Measurements from ENCODE around the gene NT5DC2. TPM values are rescaled to one million over a fixed set of nuclear protein-coding genes. Genes with fewer than 3 reads are reported as not detected.

Gene NT5DC2
- total RNA-seq, 1 experiment from 2014 or later: 215 TPM

DNA sequence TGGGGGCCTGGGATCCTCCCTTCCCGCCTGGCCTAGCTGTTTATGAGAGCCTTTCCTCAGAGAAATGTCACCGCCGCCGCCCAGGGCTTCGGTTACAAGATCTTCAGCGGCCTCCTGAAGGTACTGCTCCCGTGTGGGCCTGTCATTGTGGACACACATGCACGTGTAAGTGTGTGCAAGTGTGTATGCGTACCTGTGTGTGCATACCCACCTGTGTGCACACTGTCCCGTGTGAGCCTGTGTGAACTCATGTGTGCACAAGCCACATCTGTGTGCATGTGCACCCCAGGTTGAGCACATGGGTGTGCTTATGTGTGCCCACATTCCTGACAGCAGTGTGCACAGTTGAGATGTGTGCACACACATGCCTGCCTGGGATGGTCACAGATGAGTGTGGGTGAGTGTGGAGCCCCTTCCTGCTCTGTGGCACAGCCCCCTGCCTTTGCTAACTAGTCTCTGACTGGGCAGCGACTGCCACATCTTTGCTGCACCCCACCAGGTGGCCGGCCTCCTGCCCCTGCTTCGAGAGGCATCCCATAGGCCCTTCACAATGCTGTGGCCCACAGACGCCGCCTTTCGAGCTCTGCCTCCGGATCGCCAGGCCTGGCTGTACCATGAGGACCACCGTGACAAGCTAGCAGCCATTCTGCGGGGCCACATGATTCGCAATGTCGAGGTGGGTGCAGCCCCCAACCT lies 14.1 kb downstream of the NT5DC2 start:
- POLR2A ChIA-PET (ENCODE audit: unreplicated experiment): interaction anchor here (0.5 kb wide), 1 partner anchor 71 kb away, joined by 9 read pairs; no protein-coding TSS in a partner anchor
- Histone ChIP-seq H3K9me3 (ENCODE audit: insufficient read depth, low read depth) (no peaks in the 10 kb centered on the region), H3K4me2 (no peak overlapping the region), H3K9me2 (ENCODE audit: insufficient read depth) (no peaks in the 10 kb centered on the region), H2AFZ (no peak overlapping the region), H3F3A (ENCODE audit: insufficient read depth, low read depth) (no peaks in the 10 kb centered on the region), H3K36me3 (ENCODE audit: low read depth) (no peaks in the 10 kb centered on the region), H3K27ac (no peak overlapping the region), H4K20me1 (ENCODE audit: insufficient read depth) (no peaks in the 10 kb centered on the region), H3K4me3 (no peak overlapping the region), H3K79me2 (ENCODE audit: low read depth) (no peaks in the 10 kb centered on the region), H3K27me3 (ENCODE audit: insufficient read depth, low read depth) (no peaks in the 10 kb centered on the region), H3K4me1 (replicated peaks; ENCODE audit: insufficient read depth) (no peaks in the 10 kb centered on the region)
- CTCF ChIA-PET: no interaction called here
- intact Hi-C loops (cut with micrococcal nuclease; ENCODE audit: unreplicated experiment): no loop called here
- TF ChIP-seq EZH2 (IDR thresholded peaks at IDR 0.05; ENCODE audit: low read depth): no peak
- TF ChIP-seq, protein P1, sequence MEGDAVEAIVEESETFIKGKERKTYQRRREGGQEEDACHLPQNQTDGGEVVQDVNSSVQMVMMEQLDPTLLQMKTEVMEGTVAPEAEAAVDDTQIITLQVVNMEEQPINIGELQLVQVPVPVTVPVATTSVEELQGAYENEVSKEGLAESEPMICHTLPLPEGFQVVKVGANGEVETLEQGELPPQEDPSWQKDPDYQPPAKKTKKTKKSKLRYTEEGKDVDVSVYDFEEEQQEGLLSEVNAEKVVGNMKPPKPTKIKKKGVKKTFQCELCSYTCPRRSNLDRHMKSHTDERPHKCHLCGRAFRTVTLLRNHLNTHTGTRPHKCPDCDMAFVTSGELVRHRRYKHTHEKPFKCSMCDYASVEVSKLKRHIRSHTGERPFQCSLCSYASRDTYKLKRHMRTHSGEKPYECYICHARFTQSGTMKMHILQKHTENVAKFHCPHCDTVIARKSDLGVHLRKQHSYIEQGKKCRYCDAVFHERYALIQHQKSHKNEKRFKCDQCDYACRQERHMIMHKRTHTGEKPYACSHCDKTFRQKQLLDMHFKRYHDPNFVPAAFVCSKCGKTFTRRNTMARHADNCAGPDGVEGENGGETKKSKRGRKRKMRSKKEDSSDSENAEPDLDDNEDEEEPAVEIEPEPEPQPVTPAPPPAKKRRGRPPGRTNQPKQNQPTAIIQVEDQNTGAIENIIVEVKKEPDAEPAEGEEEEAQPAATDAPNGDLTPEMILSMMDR (conservative IDR thresholded peaks at IDR 0.05): no peak
- DNase-seq: no peak
- BruUV-seq (replicated peaks): no TSS peak

DNA sequence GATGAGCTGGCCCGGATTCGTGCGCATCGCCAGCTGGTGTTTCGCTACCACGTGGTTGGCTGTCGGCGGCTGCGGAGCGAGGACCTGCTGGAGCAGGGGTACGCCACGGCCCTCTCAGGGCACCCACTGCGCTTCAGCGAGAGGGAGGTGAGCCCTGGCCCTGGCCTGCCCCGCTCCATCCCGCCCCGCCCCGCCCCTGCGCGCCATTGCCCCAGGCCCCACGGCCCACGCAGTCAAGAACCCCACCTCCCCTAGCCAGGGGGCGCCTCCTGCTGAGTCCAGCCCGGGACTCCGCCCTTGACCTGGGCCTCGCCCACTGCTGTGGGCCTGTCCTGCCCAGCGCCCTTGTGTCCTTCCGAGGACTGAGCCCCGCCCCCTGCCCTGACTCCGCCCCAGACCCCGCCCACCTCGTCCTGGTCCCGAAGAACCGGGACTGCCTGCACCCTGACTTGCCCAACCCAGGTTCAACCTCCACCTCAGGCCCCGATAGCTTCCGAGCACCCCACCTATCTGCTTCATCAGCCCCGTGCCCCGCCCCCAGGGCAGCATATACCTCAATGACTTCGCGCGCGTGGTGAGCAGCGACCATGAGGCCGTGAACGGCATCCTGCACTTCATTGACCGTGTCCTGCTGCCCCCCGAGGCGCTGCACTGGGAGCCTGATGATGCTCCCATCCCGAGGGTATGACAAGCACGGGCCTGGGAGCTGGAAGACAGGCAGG lies 14.8 kb downstream of the NT5DC2 start:
- H3K4me3 ChIP-seq: no peak overlapping the region
- H2AFZ ChIP-seq: no peak overlapping the region
- H3K9me3 ChIP-seq (ENCODE audit: insufficient read depth, low read depth): no peaks in the 10 kb centered on the region
- no peak overlapping the region for H3K27ac ChIP-seq
- no peaks in the 10 kb centered on the region for H3F3A ChIP-seq (ENCODE audit: insufficient read depth, low read depth)
- BruUV-seq (replicated peaks): no TSS peak
- no peaks in the 10 kb centered on the region for H3K79me2 ChIP-seq (ENCODE audit: low read depth)
- TF ChIP-seq, protein P1 (conservative IDR thresholded peaks at IDR 0.05): no peak
- TF ChIP-seq EZH2 (IDR thresholded peaks at IDR 0.05; ENCODE audit: low read depth): no peak
- H3K4me1 ChIP-seq (replicated peaks; ENCODE audit: insufficient read depth): no peaks in the 10 kb centered on the region
- no peaks in the 10 kb centered on the region for H3K9me2 ChIP-seq (ENCODE audit: insufficient read depth)
- no peak for DNase-seq
- intact Hi-C loops (cut with micrococcal nuclease; ENCODE audit: unreplicated experiment): no loop called here
- ChIA-PET CTCF (interaction anchor here (0.6 kb wide), 1 partner anchor 1193 kb away, joined by 4 read pairs; no protein-coding TSS in a partner anchor), POLR2A (ENCODE audit: unreplicated experiment) (no interaction called here)
- H3K27me3 ChIP-seq (ENCODE audit: insufficient read depth, low read depth): no peaks in the 10 kb centered on the region
- H3K4me2 ChIP-seq: no peak overlapping the region
- H4K20me1 ChIP-seq (ENCODE audit: insufficient read depth): no peaks in the 10 kb centered on the region
- H3K36me3 ChIP-seq (ENCODE audit: low read depth): no peaks in the 10 kb centered on the region

DNA sequence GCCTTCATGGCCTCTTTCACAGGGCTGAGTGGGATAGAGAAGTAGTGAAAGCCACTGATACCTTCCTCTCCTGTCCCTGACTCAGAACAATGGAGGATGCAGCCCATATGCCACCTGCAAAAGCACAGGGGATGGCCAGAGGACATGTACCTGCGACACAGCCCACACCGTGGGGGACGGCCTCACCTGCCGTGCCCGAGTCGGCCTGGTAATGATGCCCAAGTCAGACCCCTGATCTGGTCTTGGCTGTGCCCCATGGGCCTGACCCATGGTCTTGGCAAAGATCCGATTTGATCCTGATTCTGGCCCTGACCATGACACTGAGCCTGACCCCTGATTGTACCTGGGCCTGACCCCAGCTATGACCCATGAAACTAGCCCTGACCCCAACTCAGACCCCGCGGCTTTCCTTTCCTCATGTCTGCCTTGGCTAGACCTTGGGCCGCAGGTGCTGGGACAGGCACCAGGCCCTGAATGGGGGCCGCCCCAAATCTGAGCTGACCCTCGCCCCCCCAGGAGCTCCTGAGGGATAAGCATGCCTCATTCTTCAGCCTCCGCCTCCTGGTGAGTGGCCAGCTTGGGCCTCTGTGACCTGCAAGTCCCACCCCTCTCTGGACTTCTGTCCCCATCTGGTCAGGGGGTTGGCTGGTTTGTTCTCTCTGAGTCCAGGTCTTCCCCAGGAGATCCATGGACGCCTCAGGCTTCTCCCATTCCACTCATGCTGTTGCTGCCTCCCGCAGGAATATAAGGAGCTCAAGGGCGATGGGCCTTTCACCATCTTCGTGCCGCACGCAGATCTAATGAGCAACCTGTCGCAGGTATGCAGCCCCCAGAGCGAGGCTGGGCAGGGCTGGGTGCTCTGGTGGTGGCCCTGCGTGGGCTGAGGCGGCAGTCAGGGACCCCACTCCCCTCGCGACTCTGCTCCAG lies 15.6 kb downstream of the NT5DC2 start:
- ChIA-PET CTCF (interaction anchor here (0.6 kb wide), 1 partner anchor 1192 kb away, joined by 4 read pairs; no protein-coding TSS in a partner anchor), POLR2A (ENCODE audit: unreplicated experiment) (interaction anchor here (0.5 to 0.7 kb wide), 2 partner anchors 278 to 702 kb away, joined by 3 to 5 read pairs; no protein-coding TSS in a partner anchor)
- Histone ChIP-seq H3K36me3 (ENCODE audit: low read depth) (no peaks in the 10 kb centered on the region), H3K27me3 (ENCODE audit: insufficient read depth, low read depth) (no peaks in the 10 kb centered on the region), H3K4me2 (no peak overlapping the region), H3K4me3 (no peak overlapping the region), H3K27ac (no peak overlapping the region), H2AFZ (no peak overlapping the region), H3K4me1 (replicated peaks; ENCODE audit: insufficient read depth) (no peaks in the 10 kb centered on the region), H4K20me1 (ENCODE audit: insufficient read depth) (no peaks in the 10 kb centered on the region), H3K9me2 (ENCODE audit: insufficient read depth) (no peaks in the 10 kb centered on the region), H3F3A (ENCODE audit: insufficient read depth, low read depth) (no peaks in the 10 kb centered on the region), H3K79me2 (ENCODE audit: low read depth) (no peaks in the 10 kb centered on the region), H3K9me3 (ENCODE audit: insufficient read depth, low read depth) (no peaks in the 10 kb centered on the region)
- no peak for DNase-seq
- intact Hi-C loops (cut with micrococcal nuclease; ENCODE audit: unreplicated experiment): no loop called here
- no TSS peak for BruUV-seq (replicated peaks)
- TF ChIP-seq, protein P1 (conservative IDR thresholded peaks at IDR 0.05): no peak
- no peak for TF ChIP-seq EZH2 (IDR thresholded peaks at IDR 0.05; ENCODE audit: low read depth)

All from PC-9 (cell line).